ENCODE data around the gene CXCL3.
"Not testable (repeated sequence)": the region's sequence is repeated elsewhere in the genome, so short reads cannot be mapped to it uniquely, and the experiment has no call there.

CXCL3 gene

DNA sequence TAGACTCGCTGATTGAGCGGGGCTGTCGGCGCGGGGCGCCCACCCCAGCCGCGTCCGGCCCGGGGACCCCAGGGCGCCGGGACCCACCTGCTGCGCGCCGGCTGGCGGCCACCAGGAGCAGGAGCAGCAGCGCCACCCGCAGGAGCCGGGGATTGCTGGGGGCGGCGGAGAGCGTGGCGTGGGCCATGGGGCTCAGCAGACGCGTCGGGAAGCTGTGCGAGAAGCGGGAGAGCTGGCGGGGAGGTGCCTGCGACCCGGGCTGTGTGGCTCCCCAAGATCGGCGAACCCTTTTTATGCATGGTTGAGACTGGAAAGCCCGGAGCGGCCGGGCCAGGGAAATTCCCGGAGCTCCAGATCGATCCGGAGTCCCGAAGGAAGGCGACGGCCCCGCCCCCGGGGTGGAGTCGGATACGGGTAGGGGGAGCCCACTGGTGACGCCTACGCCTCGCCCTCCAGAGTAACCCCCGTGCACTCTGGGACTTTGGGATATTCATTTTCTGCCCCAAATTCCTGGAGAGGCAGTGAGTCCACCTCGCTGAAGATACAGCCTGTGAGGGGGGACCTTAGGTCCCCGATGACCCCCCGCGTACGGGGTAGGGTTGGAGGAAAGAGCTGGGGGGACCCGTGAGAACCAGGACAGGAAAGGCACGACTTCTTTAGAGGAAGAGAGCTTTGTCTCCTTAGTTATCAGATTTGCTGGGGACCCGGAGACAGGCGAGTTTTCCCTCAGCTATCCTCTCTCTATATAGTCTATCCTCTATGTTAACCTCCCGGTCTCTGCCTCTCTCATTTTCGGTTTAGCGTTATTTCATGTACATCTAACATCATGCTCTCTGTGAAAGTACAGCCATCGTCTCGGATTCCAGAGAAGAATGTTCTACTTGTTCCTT, at the start of gene CXCL3:
CXCL3 (minus strand) TSS at position 265 of the 890 bp plus-strand sequence; CDS start at position 187, 78 bp downstream.
- no peak for DNase-seq

GRCh38 chr4:74087481-74087880, 49.0 kb upstream of the CXCL3 start:
- no peak for DNase-seq

DNA sequence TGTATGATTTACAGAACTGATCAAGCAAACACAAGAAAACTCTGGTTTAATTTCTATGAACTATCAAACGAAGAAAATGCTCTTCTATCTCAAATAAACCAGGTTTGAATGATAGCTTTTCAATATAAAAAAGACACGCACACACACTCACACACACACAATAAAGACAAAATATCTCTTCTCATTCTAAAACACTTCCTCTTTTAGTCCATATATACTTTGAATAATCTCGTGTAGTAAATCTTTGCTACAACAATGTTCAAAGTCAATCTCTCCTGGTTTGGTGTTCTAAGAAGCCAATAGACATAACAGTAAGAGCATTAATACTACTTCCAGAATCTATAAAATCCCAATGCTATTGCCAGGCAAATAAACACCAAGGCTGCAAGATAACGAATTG, 47.2 kb upstream of the CXCL3 start:
- no peak for DNase-seq

DNA sequence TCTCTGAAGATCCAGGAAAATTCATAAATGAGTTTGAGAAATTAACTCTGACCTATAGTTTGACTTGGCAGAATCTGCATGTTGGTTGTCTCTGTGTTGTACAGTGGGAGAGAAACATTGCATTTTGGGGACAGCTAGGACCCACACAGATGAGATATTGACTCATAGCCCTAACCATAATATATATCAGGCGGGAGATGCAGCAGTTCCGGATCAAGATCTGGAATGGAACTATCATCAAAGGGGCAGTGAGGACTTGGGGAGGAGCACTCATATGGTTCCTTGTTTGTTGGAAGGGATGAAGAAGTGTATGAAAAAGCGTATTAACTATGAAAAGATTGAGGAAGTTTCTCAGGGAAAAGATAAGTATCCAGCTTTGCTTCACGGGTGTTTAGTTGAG, 46.5 kb upstream of the CXCL3 start:
- DNase-seq = no peak

- DNase-seq = no peak
Measured at GRCh38 chr4:74083546-74083945, 45.1 kb upstream of the CXCL3 start.

DNA sequence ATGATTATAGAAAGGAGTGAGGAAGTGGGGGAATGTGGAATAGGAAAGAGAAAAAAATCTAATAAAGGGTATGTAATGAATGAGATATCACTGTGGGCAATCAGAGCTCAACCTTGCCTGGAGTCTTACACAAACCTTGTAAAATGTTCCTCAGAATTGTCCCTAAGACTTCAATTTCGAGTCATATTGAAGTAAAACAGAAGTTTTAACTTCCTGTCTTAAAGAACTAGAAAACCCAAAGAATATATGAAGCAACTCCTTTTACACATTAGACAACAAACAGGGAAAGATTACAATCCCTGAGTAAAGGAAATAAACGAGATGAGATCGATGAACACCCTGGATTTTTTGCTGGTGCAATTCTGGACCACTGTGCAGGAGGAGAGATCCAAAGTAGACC, 42.5 kb upstream of the CXCL3 start:
- DNase-seq = no peak

- not testable (repeated sequence) for DNase-seq
Measured at GRCh38 chr4:74080351-74080750, 41.9 kb upstream of the CXCL3 start.

GRCh38 chr4:74079024-74079423, 40.5 kb upstream of the CXCL3 start:
- not testable (repeated sequence) for DNase-seq

GRCh38 chr4:74073358-74073757, 34.9 kb upstream of the CXCL3 start:
- no peak for DNase-seq

DNA sequence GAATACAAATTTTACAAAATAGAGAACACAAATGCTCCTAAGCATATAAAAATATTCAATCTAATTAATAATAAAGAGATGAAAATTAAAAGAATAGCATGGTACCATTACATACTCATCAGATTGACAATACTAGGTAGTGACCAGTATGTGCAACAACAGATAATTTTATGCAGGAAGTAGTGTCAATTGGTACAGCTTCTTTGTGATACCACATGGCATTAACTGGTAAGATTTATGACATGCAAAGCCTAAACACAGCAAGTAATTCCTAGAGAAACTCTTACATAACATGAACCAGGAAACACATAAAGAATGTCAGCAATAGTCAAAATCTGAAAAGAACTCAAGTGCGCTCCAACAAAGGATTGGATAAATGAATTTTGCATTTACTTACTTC, 34.2 kb upstream of the CXCL3 start:
- no peak for DNase-seq

DNA sequence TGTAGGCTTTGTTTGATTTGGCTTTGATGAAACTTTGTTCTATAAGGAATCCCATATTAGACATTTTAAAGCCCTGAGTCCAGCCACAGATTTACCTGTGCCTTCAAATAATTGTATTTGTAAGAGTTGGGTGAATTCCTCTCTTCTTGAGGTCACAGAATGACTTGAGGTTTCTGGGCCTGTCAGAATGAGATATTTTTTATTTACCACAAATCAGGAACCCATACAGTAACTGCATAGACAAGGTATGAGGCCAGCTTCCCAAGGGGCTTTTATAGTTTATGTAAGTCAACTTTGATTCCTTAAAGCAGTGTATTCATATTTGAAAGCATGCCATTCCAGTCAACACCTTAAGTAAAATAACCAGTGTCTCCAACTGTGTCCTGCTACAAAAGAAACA, 29.1 kb upstream of the CXCL3 start:
- DNase-seq = no peak

DNA sequence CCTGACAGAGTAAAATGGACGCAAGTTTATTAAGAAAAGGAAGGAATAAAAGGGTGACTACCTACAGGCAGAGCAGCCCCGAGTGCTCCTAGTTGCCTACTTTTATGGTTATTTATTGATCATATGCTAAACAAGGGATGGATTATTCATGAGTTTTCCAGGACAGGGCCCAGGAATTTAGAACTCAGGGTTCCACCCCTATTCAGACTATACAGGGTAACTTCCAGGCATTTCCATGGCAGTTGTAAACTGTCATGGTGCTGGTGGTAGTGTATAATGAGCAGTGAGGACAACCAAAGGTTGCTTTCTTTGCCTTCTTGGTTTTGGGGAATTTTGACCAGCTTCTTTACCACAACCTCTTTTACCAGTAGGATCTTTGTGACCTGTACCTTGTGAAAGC, 27.7 kb upstream of the CXCL3 start:
- no peak for DNase-seq

DNA sequence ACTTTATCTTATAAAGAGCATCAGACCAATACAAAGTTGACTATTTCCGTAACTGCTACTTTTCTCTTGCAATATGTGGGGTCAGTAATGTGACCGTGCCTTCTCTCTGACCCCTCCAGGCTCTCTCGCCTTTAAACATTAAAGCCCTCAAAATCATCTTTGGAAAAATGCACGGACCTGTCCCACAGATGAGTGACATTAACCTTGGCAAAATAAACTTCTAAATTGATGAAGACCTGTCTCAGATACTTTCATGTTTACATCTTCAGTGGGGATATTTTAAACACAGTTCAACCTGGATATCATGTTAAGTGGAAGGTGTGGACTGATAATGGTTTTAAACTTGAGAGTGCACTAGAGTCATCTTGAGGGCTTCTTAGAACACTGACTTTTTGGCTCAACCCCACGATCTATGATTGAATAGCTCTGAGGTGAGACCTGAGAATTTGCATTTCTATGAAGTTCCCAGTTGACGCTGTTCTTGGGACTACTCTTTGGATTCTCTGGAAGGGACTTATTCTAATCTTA, 26.7 kb upstream of the CXCL3 start:
- DNase-seq = no peak

GRCh38 chr4:74063859-74064258, 25.4 kb upstream of the CXCL3 start:
- no peak for DNase-seq

DNA sequence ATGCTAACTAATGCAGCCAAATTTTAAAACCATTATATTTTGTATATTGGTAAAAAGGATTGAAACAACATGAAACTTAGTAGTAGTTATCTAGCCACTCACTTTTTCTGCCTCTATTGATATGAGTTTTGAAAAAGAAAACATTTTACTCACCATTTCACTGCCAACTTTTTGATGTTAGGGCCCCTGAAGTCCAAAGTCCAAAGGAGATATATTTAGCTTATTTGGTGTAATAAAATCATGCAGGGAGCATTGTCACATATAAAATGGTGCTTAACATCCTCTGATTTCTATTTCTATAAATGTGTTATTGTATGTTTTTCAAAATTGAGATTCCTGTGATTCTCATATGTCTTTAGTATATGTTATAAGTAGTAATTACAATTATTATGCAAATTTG, 24.5 kb upstream of the CXCL3 start:
- no peak for DNase-seq

DNA sequence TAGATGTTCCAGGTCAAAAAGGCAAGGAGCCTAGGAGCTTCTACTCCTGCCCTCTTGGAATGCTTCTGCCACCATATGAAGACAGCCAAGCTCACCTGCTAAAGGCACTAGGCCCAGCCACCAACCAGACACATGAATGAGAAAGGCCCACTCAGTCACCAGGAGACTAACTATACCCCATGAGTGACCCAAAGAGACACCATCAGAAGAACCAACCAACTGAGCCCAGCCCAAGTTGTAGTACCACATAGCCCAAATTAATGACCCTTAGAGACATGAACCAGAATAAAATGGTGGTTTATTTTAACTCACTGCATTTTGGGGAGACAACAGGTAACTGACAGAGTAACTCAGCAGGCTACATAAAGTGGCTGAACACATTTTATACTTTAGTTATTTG, 22.9 kb upstream of the CXCL3 start:
- DNase-seq = no peak

GRCh38 chr4:74059161-74059829, 20.8 kb upstream of the CXCL3 start:
- no peak for DNase-seq

GRCh38 chr4:74058048-74058651, 19.7 kb upstream of the CXCL3 start:
- no peak for DNase-seq

- no peak for DNase-seq
Measured at GRCh38 chr4:74057588-74057987, 19.1 kb upstream of the CXCL3 start.

GRCh38 chr4:74056858-74057562, 18.5 kb upstream of the CXCL3 start:
- no peak for DNase-seq

GRCh38 chr4:74056114-74056857, 17.8 kb upstream of the CXCL3 start:
- DNase-seq = no peak

DNA sequence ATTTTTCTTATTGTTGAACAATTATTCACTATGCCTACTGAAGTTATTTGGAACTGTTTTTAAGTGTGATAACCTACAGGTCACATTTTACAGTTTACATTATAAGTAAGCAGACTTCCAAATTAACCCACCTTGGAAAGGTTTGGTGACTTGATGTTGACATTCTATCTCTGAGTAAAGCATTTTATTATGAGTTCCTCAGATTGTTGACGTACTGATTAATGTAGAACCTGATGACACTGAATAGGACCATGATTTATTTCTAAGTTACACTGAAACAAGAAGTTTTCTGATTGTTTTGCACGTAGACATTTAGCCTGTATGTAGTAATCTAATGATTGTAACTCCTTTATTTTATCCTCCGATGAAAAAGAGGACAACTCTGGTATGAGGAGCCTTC, 17.0 kb upstream of the CXCL3 start:
- DNase-seq = no peak

Data from activated CD4-positive, alpha-beta T cell treated with anti-CD3 and anti-CD28 coated beads for 1 hour (primary cell).